ENCODE results near the gene WAPL. TPM values are rescaled to one million over a fixed set of nuclear protein-coding genes. Genes with fewer than 3 reads are reported as not detected.

Gene WAPL
- total and polyA plus RNA-seq, 2 of the 13 experiments (the other 11 are each of a cell fraction or from before 2014, with no cell fraction given) = 13.2 to 43.5 TPM

GRCh38 chr10:86436963-86437362, 84.6 kb downstream of the WAPL start:
- Histone ChIP-seq H3K4me2 (ENCODE audit: low read depth, low read length) (peak overlapping the region; percentile 56), H3K27me3 (ENCODE audit: control insufficient read depth in 1 of 2, insufficient read depth in 2 of 2, low read length in 2 of 2) (no peaks in the 10 kb centered on the region), H3K9me3 (ENCODE audit: low read length) (no peaks in the 10 kb centered on the region), H3K36me3 (replicated peaks in 1 of 2; ENCODE audit: control insufficient read depth in 1 of 2, insufficient read depth in 2 of 2, low read length in 2 of 2) (peaks cover 0 to 14% of the 10 kb centered on the region in 2 experiments; a peak in 2 of 5 replicates), H3K79me2 (ENCODE audit: insufficient read depth, low read length) (no peaks in the 10 kb centered on the region), H3K27ac (ENCODE audit: extremely low read length, insufficient read depth, low read length) (peak overlapping the region; percentile 87), H4K20me1 (ENCODE audit: insufficient read depth, low read length) (no peaks in the 10 kb centered on the region), H3K9ac (ENCODE audit: insufficient read depth, low read depth, low read length) (peak overlapping the region; percentile 39), H2AFZ (ENCODE audit: low read length) (no peak overlapping the region), H3K4me1 (ENCODE audit: insufficient read depth, low read length) (peaks cover 89% of the 10 kb centered on the region), H3K4me3 (replicated peaks in 1 of 3; ENCODE audit: insufficient read depth in 1 of 3, low read depth in 2 of 3, low read length in 3 of 3) (no peak overlapping the region; a peak in 1 of 6 replicates)
- intact Hi-C loops (cut with micrococcal nuclease; ENCODE audit: unreplicated experiment) = no loop called here
- no peak for DNase-seq (ENCODE audit: low spot score)
- no peak for FAIRE-seq
- 81% methylated on average over 2 of the region's 2 CpGs for WGBS (ENCODE audit: low lambda C conversion rate)
- no peak for ATAC-seq
- in situ Hi-C loops (cut with HindIII; ENCODE audit: extremely low pct_ligation_motif_present, low pct_unique_long_range_greater_than_20kb) = loop anchor here (5.0 kb wide), 1 partner anchor 35 kb away; no protein-coding TSS in a partner anchor
- BruUV-seq (replicated peaks) = no TSS peak
- ChIA-PET POLR2A (interaction anchor here (1.0 to 5.8 kb wide), 3 partner anchors 26 to 98 kb away, joined by 3 to 79 read pairs (median 35); no protein-coding TSS in a partner anchor), CTCF (ENCODE audit: low intra/inter-chr PET ratio, low total read pairs) (no interaction called here)
- no peak for TF ChIP-seq KAT8 (CRISPR knock-in tag; IDR thresholded peaks at IDR 0.05)
- TF ChIP-seq ZNF451 (CRISPR knock-in tag; IDR thresholded peaks at IDR 0.05) = no peak
- no peak for TF ChIP-seq GTF3A (CRISPR knock-in tag; conservative IDR thresholded peaks at IDR 0.05)
- TF ChIP-seq NFKBIZ (CRISPR knock-in tag; IDR thresholded peaks at IDR 0.05) = no peak
- no peak for TF ChIP-seq MATR3 (CRISPR knock-in tag; IDR thresholded peaks at IDR 0.05)
- TF ChIP-seq BCLAF1 (IDR thresholded peaks at IDR 0.05) = no peak
- no peak for TF ChIP-seq ZNF674 (CRISPR knock-in tag; IDR thresholded peaks at IDR 0.05; ENCODE audit: low read depth)
- TF ChIP-seq ZBTB40 (IDR thresholded peaks at IDR 0.05) = no peak
- TF ChIP-seq ZBTB40 (CRISPR knock-in tag; IDR thresholded peaks at IDR 0.05) = no peak
- TF ChIP-seq RORA (CRISPR knock-in tag; IDR thresholded peaks at IDR 0.05) = no peak
- no peak for TF ChIP-seq AGO1 (IDR thresholded peaks at IDR 0.05; ENCODE audit: low read depth, low read length, poor library complexity, severe bottlenecking)
- no peak for TF ChIP-seq ZFP36L2 (CRISPR knock-in tag; IDR thresholded peaks at IDR 0.05)
